Measurements from ENCODE around the gene IFIH1.

The IFIH1 gene

GRCh38 chr2:162261032-162261945 lies 57.2 kb downstream of the IFIH1 start:
- no peak overlapping the region for H3K4me3 ChIP-seq (ENCODE audit: low read depth, low read length)
- no peak for DNase-seq (ENCODE audit: low read depth)
- TF ChIP-seq CTCF (IDR thresholded peaks at IDR 0.05; ENCODE audit: low read depth, low read length, missing control alignments) = no peak

GRCh38 chr2:162258686-162259085 lies 59.8 kb downstream of the IFIH1 start:
- DNase-seq (ENCODE audit: low read depth) = no peak

GRCh38 chr2:162258169-162258568 lies 60.3 kb downstream of the IFIH1 start:
- no peak for TF ChIP-seq CTCF (IDR thresholded peaks at IDR 0.05; ENCODE audit: low read depth, low read length, missing control alignments)
- DNase-seq (ENCODE audit: low read depth) = no peak
- H3K4me3 ChIP-seq (ENCODE audit: low read depth, low read length) = no peak overlapping the region

More at GRCh38 chr2:162258686-162259085, 59.8 kb downstream of the IFIH1 start:
- TF ChIP-seq CTCF (IDR thresholded peaks at IDR 0.05; ENCODE audit: low read depth, low read length, missing control alignments) = no peak
- no peak overlapping the region for H3K4me3 ChIP-seq (ENCODE audit: low read depth, low read length)

GRCh38 chr2:162257425-162257824 lies 61.1 kb downstream of the IFIH1 start:
- no peak overlapping the region for H3K4me3 ChIP-seq (ENCODE audit: low read depth, low read length)
- DNase-seq (ENCODE audit: low read depth) = no peak
- TF ChIP-seq CTCF (IDR thresholded peaks at IDR 0.05; ENCODE audit: low read depth, low read length, missing control alignments) = no peak

- no peak for DNase-seq (ENCODE audit: low read depth)
- H3K4me3 ChIP-seq (ENCODE audit: low read depth, low read length) = no peak overlapping the region
- TF ChIP-seq CTCF (IDR thresholded peaks at IDR 0.05; ENCODE audit: low read depth, low read length, missing control alignments) = no peak
Observed at GRCh38 chr2:162256591-162256991, 61.9 kb downstream of the IFIH1 start.

GRCh38 chr2:162254236-162254871 lies 64.1 kb downstream of the IFIH1 start:
- DNase-seq (ENCODE audit: low read depth) = no peak
- no peak for TF ChIP-seq CTCF (IDR thresholded peaks at IDR 0.05; ENCODE audit: low read depth, low read length, missing control alignments)
- H3K4me3 ChIP-seq (ENCODE audit: low read depth, low read length) = no peak overlapping the region
